ENCODE measurements around the gene TRIM38.
"Not testable (repeated sequence)": the region's sequence is repeated elsewhere in the genome, so short reads cannot be mapped to it uniquely, and the experiment has no call there.

The TRIM38 gene

DNA sequence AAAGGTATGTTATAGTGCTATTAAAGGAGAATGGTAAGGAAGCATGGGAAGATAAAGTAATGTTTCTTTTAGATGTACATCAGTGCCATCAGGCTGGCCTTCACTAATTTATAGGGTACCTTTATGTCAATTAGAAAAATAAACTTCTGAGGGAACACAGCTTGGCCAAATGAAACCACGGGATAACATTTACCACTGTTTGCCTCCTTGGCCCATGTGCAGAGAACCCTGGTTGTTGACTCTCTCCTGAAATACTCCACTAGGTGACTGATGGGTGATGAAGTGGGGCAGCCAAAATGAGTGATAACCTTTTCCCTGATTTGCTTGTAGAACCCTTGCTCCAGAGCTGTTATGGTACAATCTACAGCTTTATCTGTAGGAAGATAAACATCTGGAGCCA lies 9.5 kb downstream of the TRIM38 start:
- no peak for DNase-seq (ENCODE audit: low read depth)

DNA sequence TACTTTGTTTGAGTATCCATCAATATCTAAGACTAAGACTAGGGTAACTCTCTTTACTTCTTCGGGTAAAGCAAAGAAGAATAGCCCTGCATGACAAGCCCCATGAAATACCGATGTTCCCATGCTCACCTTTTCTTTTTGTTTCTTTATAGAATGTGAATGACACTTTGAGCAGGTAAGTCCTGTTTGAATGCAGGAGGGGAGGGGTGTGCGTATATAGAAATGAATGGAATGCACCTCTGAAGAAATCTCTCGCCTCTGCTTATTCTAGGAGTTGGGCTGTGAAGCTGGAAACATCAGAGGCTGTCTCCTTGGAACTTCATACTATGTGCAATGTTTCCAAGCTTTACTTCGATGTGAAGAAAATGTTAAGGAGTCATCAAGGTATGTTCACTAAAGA lies 10.3 kb downstream of the TRIM38 start:
- DNase-seq (ENCODE audit: low read depth): no peak

DNA sequence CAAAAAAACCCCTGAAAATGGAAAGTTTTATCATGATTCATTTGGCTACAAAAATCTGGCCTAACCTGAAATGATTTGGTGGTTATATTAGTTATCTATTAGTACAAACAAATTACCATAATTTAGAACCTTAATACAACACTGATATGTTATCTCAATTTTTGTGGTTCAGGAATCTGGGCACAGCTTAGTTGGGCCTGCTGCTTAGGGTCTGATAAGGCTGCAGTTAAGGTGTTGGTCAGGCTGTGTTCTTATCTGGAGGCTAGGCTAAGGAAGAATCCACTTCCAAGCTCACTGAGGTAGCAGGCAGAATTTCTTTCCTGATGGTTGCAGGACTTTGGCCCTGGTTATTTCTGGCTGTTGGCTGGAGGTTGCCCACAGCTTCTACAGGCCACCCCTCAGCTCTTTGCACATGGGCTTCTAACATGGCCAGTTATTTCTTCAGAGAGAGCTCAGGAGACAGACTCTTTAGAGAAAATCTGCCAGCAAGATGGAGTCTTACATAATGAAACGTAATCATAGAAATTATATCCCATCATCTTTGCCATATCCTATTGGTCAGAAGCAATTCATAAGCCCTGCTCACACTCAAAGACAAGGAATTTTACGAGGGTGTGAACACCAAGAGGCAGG lies 11.4 kb downstream of the TRIM38 start:
- no peak for DNase-seq (ENCODE audit: low read depth)

GRCh38 chr6:25975923-25976560 lies 13.4 kb downstream of the TRIM38 start:
- DNase-seq (ENCODE audit: low read depth): no peak

DNA sequence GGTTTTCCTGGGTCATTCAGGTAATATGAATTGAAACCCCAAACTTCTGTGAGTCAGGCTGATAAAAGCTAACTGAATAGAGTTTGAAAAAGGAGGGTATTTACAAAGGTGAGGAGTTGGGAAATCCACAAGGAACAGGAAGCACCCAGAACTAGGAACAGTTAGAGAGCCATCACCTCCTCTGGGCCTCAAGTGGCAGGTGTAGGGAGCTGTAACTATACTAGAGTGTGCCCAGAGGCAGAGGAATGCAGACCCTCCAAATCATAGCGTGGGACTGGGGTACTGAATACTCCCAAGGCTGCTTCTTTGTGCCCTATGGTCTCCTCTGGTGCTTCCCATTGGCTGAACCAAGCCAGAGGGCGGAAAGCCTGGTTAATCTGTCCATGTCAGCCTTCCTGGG lies 18.3 kb downstream of the TRIM38 start:
- no peak for DNase-seq (ENCODE audit: low read depth)

DNA sequence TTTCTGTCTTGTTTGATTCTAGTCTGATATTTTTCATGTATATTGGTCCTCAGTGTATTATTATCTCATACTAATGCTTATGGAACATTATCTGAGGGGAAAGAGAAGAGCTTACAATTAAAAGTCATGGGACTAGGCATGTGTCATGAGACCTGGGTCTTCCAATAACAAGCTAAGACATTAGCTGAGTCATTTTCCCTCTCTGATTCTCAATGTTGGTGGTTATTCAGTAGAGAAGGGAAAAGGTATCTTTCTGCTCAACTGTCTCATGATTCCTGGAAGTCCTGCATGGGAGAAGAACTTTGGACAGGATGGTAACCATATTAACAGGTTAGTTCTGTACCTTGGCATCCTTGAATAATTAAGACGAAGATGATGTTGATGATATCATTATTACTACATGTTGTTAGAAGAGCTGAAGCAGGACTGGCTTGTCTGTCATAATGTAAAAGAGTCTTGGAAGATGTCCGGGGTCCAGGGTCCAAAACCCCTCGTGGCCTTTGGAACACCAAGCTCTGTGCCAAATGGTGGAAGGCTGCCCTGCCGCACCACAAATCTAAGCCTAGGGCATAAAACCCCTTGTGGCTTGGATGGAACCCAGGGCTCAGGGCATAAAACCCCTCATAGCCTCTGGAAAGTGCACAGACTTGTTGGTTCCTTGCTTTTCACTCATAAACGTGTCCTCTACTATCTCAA lies 19.1 kb downstream of the TRIM38 start:
- peak; percentile 26 for DNase-seq (ENCODE audit: low read depth)

- no peak for DNase-seq (ENCODE audit: low read depth)
Observed at GRCh38 chr6:25984265-25984664, 21.7 kb downstream of the TRIM38 start.

DNA sequence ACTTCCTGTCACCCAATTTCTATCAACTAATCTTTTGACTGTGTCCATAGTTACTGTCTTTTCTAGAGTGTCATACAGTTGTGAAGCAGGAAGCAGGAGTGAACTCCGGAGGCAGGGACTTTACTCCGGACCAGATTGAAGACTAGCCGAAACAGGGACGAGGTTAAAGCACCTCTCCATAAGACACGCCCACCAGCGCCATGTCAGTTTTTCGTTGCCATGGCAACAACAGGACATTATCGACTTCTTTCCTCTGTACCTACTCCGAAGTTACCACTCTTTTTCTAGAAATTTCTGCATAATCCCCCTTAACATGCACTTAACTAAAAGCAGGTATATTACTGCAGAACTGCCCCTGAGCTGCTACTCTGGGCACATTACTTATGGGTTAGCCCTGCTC lies 25.2 kb downstream of the TRIM38 start:
- no peak for DNase-seq (ENCODE audit: low read depth)

DNA sequence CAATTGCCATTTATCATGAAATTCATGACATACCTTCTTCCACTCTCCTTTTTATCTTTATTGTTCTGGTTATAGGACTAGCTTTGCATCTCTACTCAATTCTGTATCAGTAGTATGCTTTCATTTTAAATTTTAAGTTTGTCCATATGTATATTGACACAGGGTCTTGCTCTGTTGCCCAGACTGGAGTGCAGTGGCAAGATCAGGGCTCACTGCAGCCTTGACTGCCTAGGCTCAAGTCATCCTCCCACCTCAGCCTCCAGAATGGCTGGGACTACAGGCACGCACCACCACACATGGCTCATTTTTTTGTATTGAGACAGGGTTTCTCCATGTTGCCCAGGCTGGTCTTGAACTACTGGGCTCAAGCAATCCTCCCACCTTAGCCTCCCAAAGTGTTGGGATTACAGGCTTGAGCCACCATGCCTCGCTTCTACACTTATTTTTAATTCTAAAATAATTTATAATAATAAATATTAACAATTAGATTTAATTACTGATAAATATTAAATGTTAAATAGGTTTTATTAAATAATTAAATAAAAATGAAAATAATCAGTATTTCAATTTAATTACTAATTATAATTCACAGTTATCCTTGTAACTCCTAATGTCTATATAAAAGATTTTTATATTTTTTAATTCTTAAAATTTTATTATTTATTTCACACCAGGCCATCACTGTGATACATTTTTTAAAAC lies 27.7 kb downstream of the TRIM38 start:
- DNase-seq (ENCODE audit: low read depth): no peak

GRCh38 chr6:25991785-25992412 lies 29.3 kb downstream of the TRIM38 start:
- DNase-seq (ENCODE audit: low read depth): peak; percentile 77

- DNase-seq (ENCODE audit: low read depth): peak; percentile 91
Observed at GRCh38 chr6:25992413-25993340, 30.1 kb downstream of the TRIM38 start.

GRCh38 chr6:25993341-25993684 lies 30.7 kb downstream of the TRIM38 start:
- DNase-seq (ENCODE audit: low read depth): not testable (repeated sequence)

DNA sequence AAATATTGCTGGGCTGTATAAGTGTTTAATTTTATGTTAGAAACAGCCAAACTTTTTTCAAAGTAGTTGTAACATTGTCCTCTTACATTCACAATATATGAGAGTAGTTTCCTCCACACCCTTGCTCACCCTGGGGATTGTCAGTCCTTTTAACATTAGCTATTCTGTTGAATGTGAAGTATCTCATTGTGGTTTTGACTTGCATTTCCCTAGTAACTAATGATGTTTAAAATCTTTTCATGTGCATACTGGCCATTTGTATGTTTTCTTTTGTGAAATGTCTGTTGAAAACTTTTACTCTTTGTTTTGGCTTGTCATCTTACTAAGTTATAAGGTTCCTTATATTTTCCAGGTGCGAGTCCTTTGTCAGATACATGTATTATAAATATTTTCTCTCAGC lies 32.9 kb downstream of the TRIM38 start:
- DNase-seq (ENCODE audit: low read depth): no peak

DNA sequence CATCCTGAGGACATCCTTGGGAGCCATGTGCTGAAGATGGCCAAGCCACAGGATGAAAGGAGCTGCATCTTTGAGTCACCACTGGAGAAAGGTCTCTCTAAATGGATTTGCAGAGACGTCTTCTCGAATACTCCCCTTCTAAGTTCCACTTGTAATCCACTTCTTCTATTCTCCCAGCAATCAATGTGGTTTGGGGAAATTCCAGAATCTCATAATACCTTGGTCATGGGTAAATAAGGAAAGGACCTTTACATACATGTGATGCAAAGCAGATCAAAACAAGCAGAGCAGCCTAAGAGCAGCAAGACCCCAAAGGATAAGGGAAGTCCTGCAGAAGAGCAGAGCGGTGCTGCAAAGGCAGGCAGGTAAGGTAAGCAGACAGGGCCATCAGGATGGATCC lies 35.3 kb downstream of the TRIM38 start:
- no peak for DNase-seq (ENCODE audit: low read depth)

GRCh38 chr6:25998379-25998778 lies 35.8 kb downstream of the TRIM38 start:
- no peak for DNase-seq (ENCODE audit: low read depth)

- not testable (repeated sequence) for DNase-seq (ENCODE audit: low read depth)
Observed at GRCh38 chr6:25999225-25999624, 36.6 kb downstream of the TRIM38 start.

DNA sequence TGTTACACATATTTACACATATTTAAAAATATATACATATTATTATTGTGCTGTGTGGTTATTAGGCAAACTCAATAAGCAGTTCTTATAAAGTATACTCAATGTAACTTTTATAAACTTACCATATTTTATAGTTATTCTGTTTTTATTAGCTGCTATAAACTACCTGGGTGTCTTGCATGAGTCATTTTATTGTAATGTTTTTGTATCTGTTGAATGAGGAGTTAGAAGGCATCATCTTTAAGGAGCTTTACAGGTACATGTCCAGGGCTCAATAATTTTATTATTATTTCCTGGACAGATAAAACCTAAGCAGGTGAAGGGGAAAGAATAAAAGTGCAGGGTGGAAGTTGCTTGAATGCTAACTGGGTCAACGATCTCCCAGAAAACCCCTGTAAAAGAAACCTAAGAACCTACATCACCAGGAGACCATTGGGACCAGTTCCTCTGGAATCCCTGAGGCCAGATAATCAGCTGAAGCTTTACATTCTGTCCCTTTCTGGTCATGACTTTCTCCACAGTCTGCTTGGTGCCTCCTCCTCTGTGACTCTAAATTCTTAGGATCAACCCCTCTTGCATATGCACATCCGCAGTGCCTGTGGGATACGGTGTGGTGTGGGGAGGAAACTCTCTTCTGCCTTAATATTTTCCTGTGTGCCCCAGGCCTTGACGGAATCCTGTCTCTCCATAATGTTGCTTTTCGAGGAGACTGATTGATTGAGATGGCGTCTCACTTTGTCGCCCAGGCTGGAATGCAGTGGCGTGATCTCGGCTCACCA lies 38.0 kb downstream of the TRIM38 start:
- DNase-seq (ENCODE audit: low read depth): no peak

DNA sequence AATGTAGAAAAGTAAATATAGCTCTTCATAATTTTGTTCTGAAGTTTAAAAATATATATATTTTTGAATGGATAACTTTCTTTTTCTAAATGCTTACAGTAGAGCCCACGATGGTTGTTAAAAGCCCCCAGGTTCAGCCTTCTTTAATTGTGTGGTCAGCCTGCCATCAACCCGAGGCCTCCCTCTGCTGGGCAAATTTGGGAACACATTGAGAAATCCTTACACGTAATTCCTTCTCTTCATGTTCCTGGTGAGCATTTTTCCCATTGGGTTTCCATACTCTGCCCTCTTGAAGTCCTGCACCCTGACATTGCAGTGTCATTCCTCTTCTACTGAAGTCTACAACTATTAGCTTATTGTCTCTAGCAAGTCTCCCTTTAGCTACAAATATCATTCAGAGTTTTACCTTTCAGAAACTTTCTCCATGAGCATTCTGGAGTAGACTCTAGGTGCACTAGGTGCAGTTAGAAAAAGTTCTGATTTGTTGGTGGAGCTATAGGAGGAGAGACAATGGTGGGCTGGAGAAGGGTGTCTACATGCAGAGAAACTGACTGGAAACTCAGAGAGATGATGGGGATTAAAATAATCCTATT lies 40.6 kb downstream of the TRIM38 start:
- DNase-seq (ENCODE audit: low read depth): peak; percentile 67

- no peak for DNase-seq (ENCODE audit: low read depth)
Observed at GRCh38 chr6:26006086-26006939, 43.7 kb downstream of the TRIM38 start.
